PC-3 (cell line): ENCODE data around the gene CTNNA2.

Experiments used
- EZH2 ChIP-seq: fragments of 300-600 bp; sonication (generic); IDR thresholded peaks from one replicate; pipeline ENCODE4 v1.6.1; 2017; ENCODE audit warnings: antibody characterized with exemption, mild to moderate bottlenecking, low read length; ENCODE audit not compliant: unreplicated experiment
- TF ChIP-seq, protein P1 (sequence below): fragments of 300-600 bp; sonication (generic); conservative IDR thresholded peaks from 2 replicates; pipeline ENCODE4 v1.5.1; 2017; ENCODE audit warnings: antibody characterized with exemption, low read depth, mild to moderate bottlenecking, low read length

DNA sequence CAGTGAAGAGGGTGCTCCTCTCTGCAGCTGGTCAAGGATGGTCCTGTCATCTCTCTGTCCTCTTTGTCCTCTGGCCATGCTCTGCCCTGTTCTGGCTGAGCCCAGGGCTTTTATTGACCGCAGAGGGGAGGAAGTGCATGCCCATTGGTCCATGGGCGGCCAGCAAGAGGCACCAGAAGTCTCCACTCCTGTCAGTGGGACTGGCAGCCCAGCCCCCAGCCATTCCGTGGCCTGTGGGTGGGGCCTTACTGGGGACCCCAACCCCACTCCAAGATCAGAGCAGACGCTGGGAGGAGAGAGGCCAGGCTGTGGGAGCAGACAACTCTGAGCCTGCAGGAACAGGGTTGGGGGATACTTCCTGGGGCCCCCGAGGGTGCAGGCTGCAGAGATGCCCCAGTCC is 156.9 kb downstream of the CTNNA2 start:
- TF ChIP-seq, protein P1, sequence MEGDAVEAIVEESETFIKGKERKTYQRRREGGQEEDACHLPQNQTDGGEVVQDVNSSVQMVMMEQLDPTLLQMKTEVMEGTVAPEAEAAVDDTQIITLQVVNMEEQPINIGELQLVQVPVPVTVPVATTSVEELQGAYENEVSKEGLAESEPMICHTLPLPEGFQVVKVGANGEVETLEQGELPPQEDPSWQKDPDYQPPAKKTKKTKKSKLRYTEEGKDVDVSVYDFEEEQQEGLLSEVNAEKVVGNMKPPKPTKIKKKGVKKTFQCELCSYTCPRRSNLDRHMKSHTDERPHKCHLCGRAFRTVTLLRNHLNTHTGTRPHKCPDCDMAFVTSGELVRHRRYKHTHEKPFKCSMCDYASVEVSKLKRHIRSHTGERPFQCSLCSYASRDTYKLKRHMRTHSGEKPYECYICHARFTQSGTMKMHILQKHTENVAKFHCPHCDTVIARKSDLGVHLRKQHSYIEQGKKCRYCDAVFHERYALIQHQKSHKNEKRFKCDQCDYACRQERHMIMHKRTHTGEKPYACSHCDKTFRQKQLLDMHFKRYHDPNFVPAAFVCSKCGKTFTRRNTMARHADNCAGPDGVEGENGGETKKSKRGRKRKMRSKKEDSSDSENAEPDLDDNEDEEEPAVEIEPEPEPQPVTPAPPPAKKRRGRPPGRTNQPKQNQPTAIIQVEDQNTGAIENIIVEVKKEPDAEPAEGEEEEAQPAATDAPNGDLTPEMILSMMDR = no peak
- TF ChIP-seq EZH2 = no peak
